ENCODE data around the gene PODXL2.

The PODXL2 gene

GRCh38 chr3:127717357-127718244 lies 88.6 kb downstream of the PODXL2 start:
- in situ Hi-C loops (cut with HindIII; ENCODE audit: low pct_ligation_motif_present, low sequenced_read_pairs), result no loop called here

DNA sequence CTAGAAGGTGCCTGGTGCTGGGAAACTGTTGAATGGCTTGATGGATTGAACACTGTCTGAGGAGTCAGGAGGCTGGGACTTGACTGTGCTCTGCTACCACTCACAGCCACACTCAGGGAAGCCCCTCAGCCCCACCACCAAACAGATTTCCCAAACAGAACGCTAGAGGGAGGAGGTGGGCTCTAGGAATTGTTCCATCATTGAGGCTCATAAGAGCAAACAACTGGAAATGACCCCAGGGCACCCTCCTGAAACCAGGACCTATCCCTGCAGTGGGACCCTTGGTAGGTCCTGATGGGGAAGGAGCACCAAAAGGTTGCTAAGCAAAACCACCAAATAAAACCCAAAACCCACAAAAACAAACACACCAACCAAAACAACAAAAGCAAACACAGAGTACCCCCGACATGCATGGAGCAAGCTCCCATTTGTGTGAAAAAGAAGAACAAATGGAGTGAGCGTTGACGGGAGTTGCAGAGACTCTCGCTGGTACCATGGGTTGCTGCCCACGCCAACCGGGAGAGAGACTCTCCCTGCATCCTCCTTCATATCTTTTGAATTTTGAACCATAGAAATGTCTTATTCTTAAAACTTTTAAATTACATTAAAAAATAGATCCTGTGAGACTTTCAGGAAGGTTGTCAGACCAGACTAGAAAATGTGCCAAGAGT lies 89.4 kb downstream of the PODXL2 start:
- no peaks in the 10 kb centered on the region for H3K36me3 ChIP-seq (replicated peaks)

More at GRCh38 chr3:127717357-127718244, 88.6 kb downstream of the PODXL2 start:
- TF ChIP-seq, protein P1, sequence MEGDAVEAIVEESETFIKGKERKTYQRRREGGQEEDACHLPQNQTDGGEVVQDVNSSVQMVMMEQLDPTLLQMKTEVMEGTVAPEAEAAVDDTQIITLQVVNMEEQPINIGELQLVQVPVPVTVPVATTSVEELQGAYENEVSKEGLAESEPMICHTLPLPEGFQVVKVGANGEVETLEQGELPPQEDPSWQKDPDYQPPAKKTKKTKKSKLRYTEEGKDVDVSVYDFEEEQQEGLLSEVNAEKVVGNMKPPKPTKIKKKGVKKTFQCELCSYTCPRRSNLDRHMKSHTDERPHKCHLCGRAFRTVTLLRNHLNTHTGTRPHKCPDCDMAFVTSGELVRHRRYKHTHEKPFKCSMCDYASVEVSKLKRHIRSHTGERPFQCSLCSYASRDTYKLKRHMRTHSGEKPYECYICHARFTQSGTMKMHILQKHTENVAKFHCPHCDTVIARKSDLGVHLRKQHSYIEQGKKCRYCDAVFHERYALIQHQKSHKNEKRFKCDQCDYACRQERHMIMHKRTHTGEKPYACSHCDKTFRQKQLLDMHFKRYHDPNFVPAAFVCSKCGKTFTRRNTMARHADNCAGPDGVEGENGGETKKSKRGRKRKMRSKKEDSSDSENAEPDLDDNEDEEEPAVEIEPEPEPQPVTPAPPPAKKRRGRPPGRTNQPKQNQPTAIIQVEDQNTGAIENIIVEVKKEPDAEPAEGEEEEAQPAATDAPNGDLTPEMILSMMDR (IDR thresholded peaks at IDR 0.05; ENCODE audit: low read depth, low read length, missing control alignments), result no peak
- DNase-seq, result no peak
- Histone ChIP-seq H3K27me3 (replicated peaks) (no peaks in the 10 kb centered on the region), H3K27ac (no peak overlapping the region), H3K4me3 (ENCODE audit: low read depth, low read length) (no peak overlapping the region), H3K36me3 (replicated peaks) (no peaks in the 10 kb centered on the region)

DNA sequence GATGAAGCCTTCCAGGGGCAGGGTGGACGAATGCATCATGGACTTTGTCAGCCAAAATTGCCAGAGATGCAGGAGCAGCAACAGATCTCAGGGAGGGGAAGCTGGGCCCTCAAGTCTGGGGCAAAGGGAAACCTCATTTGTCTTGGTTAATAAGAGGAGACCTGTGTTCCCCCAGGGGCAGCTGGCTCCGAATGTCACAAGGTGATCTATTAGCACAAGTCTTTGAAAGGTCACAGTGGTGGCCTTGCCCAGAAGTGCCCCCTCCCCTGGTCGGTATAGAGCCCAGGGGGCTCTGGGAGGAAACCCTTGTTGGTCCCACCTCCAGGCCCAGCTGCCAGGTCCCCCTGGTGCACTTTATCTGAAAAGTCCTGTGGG lies 89.9 kb downstream of the PODXL2 start:
- TF ChIP-seq, protein P1 (IDR thresholded peaks at IDR 0.05; ENCODE audit: low read depth, low read length, missing control alignments), result no peak
- DNase-seq, result no peak
- Histone ChIP-seq H3K4me3 (ENCODE audit: low read depth, low read length) (no peak overlapping the region), H3K27ac (no peak overlapping the region), H3K36me3 (replicated peaks) (no peaks in the 10 kb centered on the region), H3K27me3 (replicated peaks) (no peaks in the 10 kb centered on the region)
- in situ Hi-C loops (cut with HindIII; ENCODE audit: low pct_ligation_motif_present, low sequenced_read_pairs), result no loop called here

More for the DNA sequence above, 89.4 kb downstream of the PODXL2 start:
- no peak overlapping the region for H3K4me3 ChIP-seq (ENCODE audit: low read depth, low read length)
- H3K27ac ChIP-seq, result no peak overlapping the region
- TF ChIP-seq, protein P1 (IDR thresholded peaks at IDR 0.05; ENCODE audit: low read depth, low read length, missing control alignments), result peak; percentile 40
- in situ Hi-C loops (cut with HindIII; ENCODE audit: low pct_ligation_motif_present, low sequenced_read_pairs), result no loop called here
- no peak for DNase-seq
- H3K27me3 ChIP-seq (replicated peaks), result no peaks in the 10 kb centered on the region

DNA sequence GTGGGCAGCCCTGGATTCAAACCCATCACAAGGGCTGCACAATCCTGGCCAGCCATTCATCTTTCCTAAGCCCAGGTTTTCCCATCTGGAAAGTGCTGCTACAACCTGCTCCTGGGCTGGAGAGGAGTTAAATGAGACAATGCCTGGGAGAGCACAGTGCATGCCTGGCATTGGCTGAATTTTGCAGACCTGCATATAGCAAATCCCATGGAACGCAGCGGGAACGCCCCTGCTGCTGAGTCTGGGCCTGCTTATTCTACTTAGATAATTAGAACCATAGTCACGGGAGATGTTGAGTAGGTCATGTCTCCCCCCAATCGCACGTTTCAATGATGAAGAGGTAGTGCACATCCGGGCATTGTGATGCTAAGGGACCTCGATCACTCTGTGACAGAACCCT lies 90.4 kb downstream of the PODXL2 start:
- TF ChIP-seq, protein P1 (IDR thresholded peaks at IDR 0.05; ENCODE audit: low read depth, low read length, missing control alignments), result no peak
- Histone ChIP-seq H3K27ac (no peak overlapping the region), H3K36me3 (replicated peaks) (no peaks in the 10 kb centered on the region), H3K4me3 (ENCODE audit: low read depth, low read length) (no peak overlapping the region), H3K27me3 (replicated peaks) (no peaks in the 10 kb centered on the region)
- no peak for DNase-seq
- in situ Hi-C loops (cut with HindIII; ENCODE audit: low pct_ligation_motif_present, low sequenced_read_pairs), result no loop called here

GRCh38 chr3:127720161-127720823 lies 91.3 kb downstream of the PODXL2 start:
- Histone ChIP-seq H3K27ac (no peak overlapping the region), H3K36me3 (replicated peaks) (no peaks in the 10 kb centered on the region)
- in situ Hi-C loops (cut with HindIII; ENCODE audit: low pct_ligation_motif_present, low sequenced_read_pairs), result no loop called here

More at GRCh38 chr3:127720161-127720823, 91.3 kb downstream of the PODXL2 start:
- no peak overlapping the region for H3K4me3 ChIP-seq (ENCODE audit: low read depth, low read length)
- no peak for DNase-seq
- TF ChIP-seq, protein P1 (IDR thresholded peaks at IDR 0.05; ENCODE audit: low read depth, low read length, missing control alignments), result no peak
- no peaks in the 10 kb centered on the region for H3K27me3 ChIP-seq (replicated peaks)
